ENCODE measurements around the gene TMC3.

The TMC3 gene

GRCh38 chr15:81339851-81340250 lies 34.2 kb downstream of the TMC3 start:
- Histone ChIP-seq H3K36me3 (ENCODE audit: insufficient read depth) (no peaks in the 10 kb centered on the region), H3K27ac (no peak overlapping the region), H3K4me3 (IDR thresholded peaks at IDR 0.05; ENCODE audit: insufficient read depth, low read depth, low read length) (no peak overlapping the region), H4K20me1 (ENCODE audit: insufficient read depth) (no peaks in the 10 kb centered on the region), H3K27me3 (ENCODE audit: insufficient read depth, low read depth) (no peaks in the 10 kb centered on the region), H3K4me2 (no peak overlapping the region), H3K79me2 (ENCODE audit: insufficient read depth, low read depth) (no peaks in the 10 kb centered on the region), H3K9ac (no peak overlapping the region), H2AFZ (ENCODE audit: low read depth) (no peak overlapping the region), H3K4me1 (ENCODE audit: low read depth, poor library complexity, severe bottlenecking) (peaks cover 6% of the 10 kb centered on the region)
- TF ChIP-seq CTCF (conservative IDR thresholded peaks at IDR 0.05; ENCODE audit: low read depth, low read length) = no peak

- no peak for TF ChIP-seq CTCF (conservative IDR thresholded peaks at IDR 0.05; ENCODE audit: low read depth, low read length)
- Histone ChIP-seq H4K20me1 (ENCODE audit: insufficient read depth) (no peaks in the 10 kb centered on the region), H3K9ac (no peak overlapping the region), H3K36me3 (ENCODE audit: insufficient read depth) (no peaks in the 10 kb centered on the region), H3K4me1 (ENCODE audit: low read depth, poor library complexity, severe bottlenecking) (peaks cover 6% of the 10 kb centered on the region), H3K27me3 (ENCODE audit: insufficient read depth, low read depth) (no peaks in the 10 kb centered on the region), H3K4me2 (no peak overlapping the region), H3K4me3 (IDR thresholded peaks at IDR 0.05; ENCODE audit: insufficient read depth, low read depth, low read length) (no peak overlapping the region), H3K27ac (no peak overlapping the region), H2AFZ (ENCODE audit: low read depth) (no peak overlapping the region), H3K79me2 (ENCODE audit: insufficient read depth, low read depth) (no peaks in the 10 kb centered on the region)
Observed at GRCh38 chr15:81339321-81339720, 34.7 kb downstream of the TMC3 start.

- Histone ChIP-seq H3K9ac (no peak overlapping the region), H3K4me2 (no peak overlapping the region)
Observed at GRCh38 chr15:81338170-81339007, 35.6 kb downstream of the TMC3 start.

GRCh38 chr15:81337713-81338157 lies 36.3 kb downstream of the TMC3 start:
- H3K9ac ChIP-seq = no peak overlapping the region
- H4K20me1 ChIP-seq (ENCODE audit: insufficient read depth) = no peaks in the 10 kb centered on the region
- H3K4me1 ChIP-seq (ENCODE audit: low read depth, poor library complexity, severe bottlenecking) = peaks cover 6% of the 10 kb centered on the region
- no peaks in the 10 kb centered on the region for H3K79me2 ChIP-seq (ENCODE audit: insufficient read depth, low read depth)
- no peaks in the 10 kb centered on the region for H3K27me3 ChIP-seq (ENCODE audit: insufficient read depth, low read depth)
- H3K4me3 ChIP-seq (IDR thresholded peaks at IDR 0.05; ENCODE audit: insufficient read depth, low read depth, low read length) = no peak overlapping the region
- no peak for TF ChIP-seq CTCF (conservative IDR thresholded peaks at IDR 0.05; ENCODE audit: low read depth, low read length)
- no peak overlapping the region for H3K27ac ChIP-seq
- H2AFZ ChIP-seq (ENCODE audit: low read depth) = no peak overlapping the region
- no peaks in the 10 kb centered on the region for H3K36me3 ChIP-seq (ENCODE audit: insufficient read depth)
- no peak overlapping the region for H3K4me2 ChIP-seq

More at GRCh38 chr15:81338170-81339007, 35.6 kb downstream of the TMC3 start:
- Histone ChIP-seq H3K79me2 (ENCODE audit: insufficient read depth, low read depth) (no peaks in the 10 kb centered on the region), H3K4me1 (ENCODE audit: low read depth, poor library complexity, severe bottlenecking) (peaks cover 6% of the 10 kb centered on the region), H4K20me1 (ENCODE audit: insufficient read depth) (no peaks in the 10 kb centered on the region), H3K4me3 (IDR thresholded peaks at IDR 0.05; ENCODE audit: insufficient read depth, low read depth, low read length) (no peak overlapping the region), H3K27ac (no peak overlapping the region), H3K36me3 (ENCODE audit: insufficient read depth) (no peaks in the 10 kb centered on the region), H3K27me3 (ENCODE audit: insufficient read depth, low read depth) (no peaks in the 10 kb centered on the region), H2AFZ (ENCODE audit: low read depth) (no peak overlapping the region)
- TF ChIP-seq CTCF (conservative IDR thresholded peaks at IDR 0.05; ENCODE audit: low read depth, low read length) = no peak

Data from KMS-11 (cell line).